CD4-positive, alpha-beta T cell treated with Interleukin-6 at 100 ng/mL for 8 hours (primary cell): Measurements from ENCODE around the gene ZGPAT.
"Not testable (repeated sequence)": the region's sequence is repeated elsewhere in the genome, so short reads cannot be mapped to it uniquely, and the experiment has no call there.

Experiments
- DNase-seq: peaks from one replicate; pipeline ENCODE4 v3.0.0-alpha.2; 2020; ENCODE audit warnings: mixed read lengths, low spot score

Gene ZGPAT

GRCh38 chr20:63765082-63765873 is 57.4 kb downstream of the ZGPAT start:
- no peak for DNase-seq

DNA sequence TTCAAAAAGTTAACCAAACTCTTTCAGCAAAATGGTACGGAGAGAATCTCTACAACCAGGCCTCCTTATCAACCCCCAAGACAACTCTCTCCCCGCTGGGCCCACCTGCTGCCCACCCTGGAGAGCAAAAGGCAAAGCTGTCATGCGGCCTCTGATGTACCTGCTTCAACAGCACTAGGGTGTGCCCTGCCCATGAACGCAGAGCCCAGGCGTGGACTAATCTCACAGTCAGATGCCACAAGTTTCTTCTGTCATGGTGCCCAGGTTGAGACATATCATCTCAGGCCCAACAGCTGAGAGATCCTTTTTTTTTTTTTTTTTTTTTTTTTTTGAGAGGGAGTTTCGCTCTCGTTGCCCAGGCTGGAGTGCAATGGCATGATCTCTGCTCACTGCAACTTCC is 58.1 kb downstream of the ZGPAT start:
- no peak for DNase-seq

DNA sequence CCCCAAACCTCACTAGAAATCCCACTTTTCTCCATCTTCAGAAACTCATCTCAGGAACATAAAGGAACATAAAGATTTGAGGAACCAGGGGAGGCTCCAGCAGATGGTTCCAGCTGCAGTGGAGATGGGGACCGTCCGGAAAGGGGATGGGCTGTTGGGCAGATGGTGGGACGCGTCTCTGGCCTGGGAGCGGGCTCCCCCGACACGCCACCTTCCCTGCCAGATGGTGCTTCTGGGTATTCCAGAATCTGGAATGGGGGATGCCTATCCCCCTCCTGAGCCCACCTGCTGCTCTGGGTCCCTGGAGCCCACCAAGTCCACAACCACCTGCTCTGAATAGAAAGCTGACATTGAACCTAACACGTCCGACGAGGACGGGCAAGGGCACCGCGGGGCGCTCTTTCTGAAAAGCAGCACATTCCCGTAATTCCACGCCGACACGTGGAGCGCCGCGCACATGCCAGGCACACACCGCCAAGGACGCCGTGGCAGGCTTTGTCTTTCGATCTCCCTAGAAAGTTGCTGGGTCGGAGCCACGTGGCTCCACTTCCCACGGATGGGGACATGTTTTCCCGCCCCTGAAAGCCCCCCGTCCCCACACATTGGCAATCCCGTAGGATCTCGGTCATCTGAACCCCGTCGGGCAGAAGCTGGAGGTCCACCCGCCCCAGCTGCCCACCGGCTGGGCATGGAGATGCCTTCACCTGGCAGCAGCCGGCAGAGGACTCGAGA is 59.0 kb downstream of the ZGPAT start:
- no peak for DNase-seq

DNA sequence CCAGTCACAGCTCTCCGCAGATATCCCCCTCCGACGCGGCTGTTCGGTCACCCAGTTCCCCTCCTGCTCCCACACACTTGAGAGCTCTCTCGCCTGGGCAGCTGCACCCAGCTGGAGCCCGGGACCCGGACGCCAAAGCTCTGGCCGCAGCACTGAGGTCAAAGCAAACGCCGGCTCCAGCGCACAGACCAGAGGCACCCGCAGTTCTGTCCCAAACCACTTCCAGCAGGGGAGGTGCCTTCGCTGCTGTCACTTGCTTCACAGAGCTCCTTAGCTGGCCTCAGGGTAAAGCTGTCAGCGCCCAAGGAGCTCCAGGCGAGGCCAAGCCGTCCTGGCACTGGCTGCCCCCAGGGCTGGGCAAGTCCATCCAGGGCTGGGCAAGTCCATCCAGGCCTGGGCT is 59.6 kb downstream of the ZGPAT start:
- DNase-seq = no peak

DNA sequence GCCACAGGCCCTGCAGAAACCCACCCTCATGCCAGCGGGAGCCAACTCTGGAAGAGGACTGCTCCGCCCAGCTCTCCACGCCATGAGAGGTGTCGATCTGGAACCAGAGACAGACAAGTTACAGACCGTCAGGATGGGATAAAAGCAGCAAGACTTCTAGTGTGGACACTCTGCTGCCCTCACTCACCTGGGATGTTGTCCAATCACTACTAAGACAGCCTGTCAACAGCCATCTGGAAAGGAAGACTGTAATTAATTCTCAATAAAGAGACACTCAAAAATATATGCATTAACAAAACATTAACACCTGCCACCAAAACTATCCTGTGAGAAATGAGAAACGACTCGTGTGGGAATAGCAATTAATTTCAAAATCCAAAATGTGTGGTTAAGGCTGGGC is 60.0 kb downstream of the ZGPAT start:
- DNase-seq = no peak

- DNase-seq = no peak
Measured at GRCh38 chr20:63768591-63769515, 61.0 kb downstream of the ZGPAT start.

DNA sequence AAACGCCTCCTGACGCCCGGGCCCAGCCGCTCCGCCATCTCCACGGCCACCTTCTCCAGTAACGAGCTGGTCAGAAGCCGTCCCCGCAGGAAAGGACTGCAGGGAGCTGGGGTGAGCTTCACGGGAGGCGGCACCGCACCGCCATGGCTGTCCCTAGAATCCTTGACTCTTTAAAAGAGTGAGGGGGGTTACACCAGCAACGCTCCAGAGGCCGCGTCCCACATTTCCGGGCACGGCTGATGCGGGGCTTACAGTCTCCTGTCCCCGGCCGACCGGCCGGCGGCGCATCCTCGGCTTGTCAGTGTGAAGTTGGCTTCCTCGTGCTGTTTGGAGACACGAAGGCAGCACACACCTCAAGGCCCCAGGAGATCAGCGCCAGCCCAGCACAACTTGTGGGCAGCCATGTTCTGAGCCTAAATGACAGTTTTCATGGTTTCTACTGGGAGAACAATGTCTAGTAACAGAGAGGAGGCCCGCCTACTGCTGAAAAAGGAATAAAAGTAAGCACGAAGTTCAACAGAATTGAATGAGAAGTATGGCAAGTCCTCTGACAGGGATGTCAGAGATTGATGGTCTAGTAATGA is 62.1 kb downstream of the ZGPAT start:
- no peak for DNase-seq

DNA sequence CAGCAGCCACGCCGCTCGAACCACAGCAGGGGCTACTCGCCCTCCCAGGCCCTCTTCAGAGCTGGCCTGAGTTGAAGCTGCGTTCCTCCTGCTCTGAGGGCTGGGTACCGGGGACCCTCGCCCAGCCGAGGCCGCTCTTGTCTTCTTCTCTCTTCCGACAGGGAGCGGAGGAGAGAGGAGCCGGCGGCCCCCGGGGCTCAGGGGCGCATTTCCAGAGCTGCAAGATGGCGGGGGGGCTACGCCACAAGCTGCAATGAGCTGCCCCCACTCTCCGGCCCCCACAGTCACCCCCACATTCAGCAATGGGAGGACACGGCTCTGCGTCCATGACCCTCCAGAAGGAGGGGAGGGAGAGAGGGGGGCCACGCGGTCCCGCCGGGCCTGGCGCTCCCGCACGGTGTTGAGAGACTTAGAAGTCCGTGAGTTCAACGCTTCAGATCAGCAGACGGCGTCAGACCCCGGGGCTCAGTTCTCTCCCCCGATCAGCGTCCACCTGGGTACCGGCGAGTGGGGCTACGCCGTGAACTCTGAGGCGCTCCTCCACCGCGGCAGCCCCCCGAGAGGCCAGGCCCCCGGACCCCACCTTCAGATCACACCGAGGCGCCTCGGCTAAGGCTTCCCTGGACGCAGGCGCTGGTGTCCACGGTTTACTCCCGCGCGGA is 63.3 kb downstream of the ZGPAT start:
- DNase-seq = no peak

DNA sequence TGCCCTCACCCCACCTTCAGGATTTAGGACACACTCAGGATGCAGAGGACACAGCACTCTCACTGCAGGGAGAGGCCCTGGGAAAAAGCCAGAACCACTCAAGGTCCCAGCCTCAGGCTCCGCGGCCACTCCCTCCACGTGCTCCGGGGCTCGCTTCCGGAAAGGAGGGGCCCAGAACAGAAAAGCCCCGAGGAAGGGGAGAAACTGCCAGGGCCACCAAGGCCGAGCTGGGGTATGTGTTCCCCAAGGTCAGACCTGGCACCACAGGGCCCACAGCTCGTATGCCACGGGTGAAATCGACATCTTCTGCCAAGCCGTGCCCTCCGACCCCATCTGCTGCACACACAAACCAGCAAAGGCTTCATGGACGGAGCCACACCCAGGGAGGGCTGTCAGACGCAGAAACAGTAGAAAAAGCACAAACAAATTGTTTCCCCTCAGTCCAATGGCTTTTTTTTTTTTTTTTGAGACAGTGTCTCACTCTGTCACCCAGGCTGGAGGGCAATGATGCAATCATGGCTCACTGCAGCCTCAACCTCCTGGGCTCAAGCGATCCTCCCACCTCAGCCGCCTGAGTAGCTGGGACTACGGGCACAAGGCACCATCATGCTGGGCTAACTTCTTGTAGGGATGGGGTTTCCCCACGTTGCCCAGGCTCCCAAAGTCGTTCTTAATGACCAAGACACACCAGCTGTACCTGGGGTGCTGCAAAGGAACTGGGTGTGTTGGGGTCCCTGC is 65.1 kb downstream of the ZGPAT start:
- no peak for DNase-seq

GRCh38 chr20:63773571-63774241 is 65.9 kb downstream of the ZGPAT start:
- DNase-seq = no peak

DNA sequence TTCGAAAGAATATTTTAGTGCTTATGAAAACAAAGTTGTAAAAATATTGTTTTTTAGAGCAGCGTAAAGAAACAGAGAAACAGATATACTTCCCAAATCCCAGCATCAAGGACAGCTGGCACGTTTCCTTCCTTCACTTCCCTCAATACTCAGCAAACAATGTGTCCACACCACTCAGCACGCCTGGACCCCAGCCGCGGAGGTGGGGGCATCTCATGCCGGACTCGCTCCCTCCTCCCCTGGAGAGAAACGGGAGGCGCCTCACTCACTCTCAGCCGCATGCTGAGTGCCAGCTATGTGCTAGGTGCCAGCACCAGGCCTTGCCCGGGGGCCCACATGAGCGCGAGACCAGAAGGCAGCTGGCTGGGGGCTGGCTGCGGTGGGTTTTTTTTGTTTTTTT is 66.5 kb downstream of the ZGPAT start:
- no peak for DNase-seq

- DNase-seq = no peak
Measured at GRCh38 chr20:63775096-63775978, 67.5 kb downstream of the ZGPAT start.

DNA sequence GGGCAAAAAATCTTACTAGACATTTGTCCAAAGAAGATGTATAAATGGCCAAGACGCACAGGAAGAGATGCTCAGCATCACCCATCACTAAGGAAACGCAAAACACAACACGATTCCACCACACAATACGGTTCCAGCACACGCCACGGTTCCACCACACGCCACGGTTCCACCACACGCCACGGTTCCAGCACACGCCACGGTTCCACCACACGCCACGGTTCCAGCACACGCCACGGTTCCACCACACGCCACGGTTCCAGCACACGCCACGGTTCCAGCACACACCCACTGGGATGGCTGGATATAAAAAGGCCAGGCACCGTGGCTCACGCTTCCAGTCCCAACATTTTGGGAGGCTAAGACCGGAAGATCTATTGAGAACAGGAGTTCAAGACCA is 69.0 kb downstream of the ZGPAT start:
- not testable (repeated sequence) for DNase-seq

- no peak for DNase-seq
Measured at GRCh38 chr20:63777614-63778013, 69.8 kb downstream of the ZGPAT start.

- DNase-seq = no peak
Measured at GRCh38 chr20:63778034-63778752, 70.4 kb downstream of the ZGPAT start.

- DNase-seq = no peak
Measured at GRCh38 chr20:63778857-63779256, 71.0 kb downstream of the ZGPAT start.

GRCh38 chr20:63781181-63781580 is 73.3 kb downstream of the ZGPAT start:
- DNase-seq = no peak

- DNase-seq = peak; percentile 86
Measured at GRCh38 chr20:63782051-63782471, 74.2 kb downstream of the ZGPAT start.
